CD4-positive, alpha-beta T cell treated with Interferon gamma for 1 hour (primary cell): Measurements from ENCODE around the gene STX16.

Experiments
- DNase-seq: peaks from one replicate; pipeline ENCODE4 v3.0.0-alpha.2; 2020

STX16 gene

GRCh38 chr20:58700121-58700821 is 49.2 kb downstream of the STX16 start:
- no peak for DNase-seq

DNA sequence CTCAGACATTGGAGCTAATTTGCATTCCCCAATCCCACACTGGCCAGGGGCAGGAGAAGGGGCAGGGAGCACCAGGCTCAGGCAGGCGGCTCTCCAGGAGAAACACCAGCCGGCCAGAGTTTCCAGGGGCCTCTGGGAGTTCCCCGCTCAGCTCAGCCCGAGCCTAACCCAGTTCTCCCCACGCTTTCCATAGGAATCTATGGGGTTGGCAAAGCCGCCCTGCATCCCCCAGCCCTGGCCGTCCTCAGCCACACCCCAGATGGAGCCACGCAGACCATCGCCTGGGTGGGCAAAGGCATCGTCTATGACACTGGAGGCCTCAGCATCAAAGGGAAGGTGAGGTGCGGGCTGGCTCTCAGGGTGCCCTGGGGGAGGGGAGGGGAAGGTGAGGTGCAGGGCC is 49.7 kb downstream of the STX16 start:
- no peak for DNase-seq

GRCh38 chr20:58701431-58702160 is 50.5 kb downstream of the STX16 start:
- DNase-seq = no peak

GRCh38 chr20:58702161-58702510 is 51.1 kb downstream of the STX16 start:
- DNase-seq = no peak

DNA sequence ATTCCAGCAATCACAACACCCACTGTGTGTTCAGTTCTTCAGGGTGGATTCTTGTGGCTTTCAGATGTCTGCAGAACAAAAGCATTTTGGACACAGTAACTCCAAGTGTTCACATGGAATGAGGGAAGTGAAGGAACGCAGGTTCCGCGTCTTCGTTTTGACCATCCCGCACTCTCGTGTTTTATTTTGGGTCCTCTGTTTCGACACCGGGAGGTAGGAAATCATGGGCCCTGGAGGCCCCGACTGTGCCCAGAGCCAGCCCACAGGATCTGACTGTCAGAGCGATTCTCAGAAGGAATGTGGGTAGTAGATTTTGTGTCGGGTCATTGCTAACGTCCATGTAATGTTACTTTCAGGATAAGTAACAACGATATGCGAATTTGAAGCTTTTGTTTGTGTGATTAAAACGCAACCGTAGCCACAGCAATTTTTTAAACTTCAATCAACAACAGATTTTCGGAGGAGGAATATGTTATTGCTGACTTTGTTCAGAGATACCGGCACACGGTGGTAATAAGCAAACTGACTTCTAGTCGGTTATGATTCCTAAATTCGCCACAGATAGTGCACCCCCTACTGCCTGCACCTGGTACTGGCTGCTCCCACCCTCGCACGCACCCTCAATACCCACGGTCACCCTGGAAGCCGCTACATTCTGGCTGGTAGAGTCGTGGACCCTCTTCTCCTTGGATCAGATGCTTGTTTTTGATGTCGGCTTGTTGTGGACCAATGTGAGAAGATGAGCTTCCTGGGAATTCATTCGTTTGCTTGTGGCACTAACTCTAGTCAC is 52.0 kb downstream of the STX16 start:
- no peak for DNase-seq

DNA sequence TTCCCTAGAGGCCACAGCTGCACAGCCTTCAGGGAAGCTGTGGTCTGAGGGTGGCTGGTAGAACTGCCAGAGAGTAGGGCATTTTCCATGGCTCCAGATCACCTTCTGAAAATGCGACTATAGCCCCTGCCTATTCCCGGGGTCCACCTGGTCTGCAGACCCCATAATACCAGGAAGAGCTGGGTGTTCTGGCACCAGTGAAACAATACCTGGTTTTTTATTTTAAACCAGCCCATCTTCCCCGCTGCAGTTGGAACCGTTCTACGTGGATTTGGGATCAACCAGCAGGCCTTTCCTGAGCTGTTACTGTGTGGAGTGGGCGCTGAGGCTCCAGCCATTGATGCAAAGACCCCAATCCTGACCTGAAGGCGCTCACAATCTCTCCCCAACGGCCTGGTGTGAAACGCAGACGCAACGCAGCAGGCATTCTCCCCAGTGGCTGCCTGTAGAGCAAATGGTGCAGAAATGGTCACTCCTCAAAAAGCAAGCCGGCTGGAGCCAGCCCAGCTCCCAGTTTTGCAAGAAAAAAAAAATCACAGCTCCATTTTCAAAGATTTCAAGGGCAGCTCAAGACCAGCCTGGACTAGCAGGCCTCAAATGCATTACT is 52.8 kb downstream of the STX16 start:
- DNase-seq = no peak

GRCh38 chr20:58705208-58705926 is 54.3 kb downstream of the STX16 start:
- no peak for DNase-seq

DNA sequence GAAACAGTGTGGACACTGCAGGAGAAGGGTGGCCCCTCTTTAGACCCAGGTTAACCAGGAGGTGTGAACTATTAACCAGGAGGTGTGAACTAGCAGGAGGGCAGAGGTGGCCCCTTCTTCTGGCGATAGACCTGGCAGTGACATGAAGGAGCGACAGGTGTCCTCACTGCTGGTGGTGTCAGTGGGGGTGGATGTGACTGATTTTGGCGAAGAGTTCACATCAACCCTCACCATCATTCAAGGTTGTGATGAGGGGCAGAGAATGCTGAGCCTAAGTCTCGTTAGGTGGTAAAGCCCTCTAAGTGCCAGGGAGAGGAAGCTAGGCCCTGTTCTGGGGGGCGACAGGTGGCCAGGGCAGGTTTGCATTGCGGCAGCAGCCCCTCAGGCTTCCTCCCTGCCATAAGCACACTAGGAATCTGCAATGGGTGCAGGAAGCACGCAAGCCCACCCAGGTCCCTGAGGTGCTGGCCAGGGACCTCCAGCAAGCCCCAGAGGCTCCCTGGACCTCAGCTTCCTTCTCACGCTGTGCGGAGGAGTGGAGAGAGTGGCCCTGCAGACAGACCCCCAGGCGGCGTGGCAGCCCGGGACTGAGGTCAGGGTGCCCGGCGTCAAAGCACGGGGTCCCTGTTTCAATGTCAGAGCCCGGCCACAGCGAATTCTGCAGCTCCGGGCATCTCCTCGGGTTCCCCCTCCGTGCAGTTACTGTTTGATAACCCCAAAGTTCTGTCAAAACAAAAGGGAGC is 55.2 kb downstream of the STX16 start:
- no peak for DNase-seq

- DNase-seq = no peak
These were observed 56.0 kb downstream of the STX16 start for GRCh38 chr20:58706975-58707681.

GRCh38 chr20:58707770-58708169 is 56.7 kb downstream of the STX16 start:
- no peak for DNase-seq

- no peak for DNase-seq
These were observed 57.3 kb downstream of the STX16 start for GRCh38 chr20:58708246-58708931.

GRCh38 chr20:58709013-58709702 is 58.1 kb downstream of the STX16 start:
- no peak for DNase-seq

GRCh38 chr20:58709703-58710039 is 58.6 kb downstream of the STX16 start:
- DNase-seq = no peak

- no peak for DNase-seq
These were observed 59.6 kb downstream of the STX16 start for GRCh38 chr20:58710481-58711265.

DNA sequence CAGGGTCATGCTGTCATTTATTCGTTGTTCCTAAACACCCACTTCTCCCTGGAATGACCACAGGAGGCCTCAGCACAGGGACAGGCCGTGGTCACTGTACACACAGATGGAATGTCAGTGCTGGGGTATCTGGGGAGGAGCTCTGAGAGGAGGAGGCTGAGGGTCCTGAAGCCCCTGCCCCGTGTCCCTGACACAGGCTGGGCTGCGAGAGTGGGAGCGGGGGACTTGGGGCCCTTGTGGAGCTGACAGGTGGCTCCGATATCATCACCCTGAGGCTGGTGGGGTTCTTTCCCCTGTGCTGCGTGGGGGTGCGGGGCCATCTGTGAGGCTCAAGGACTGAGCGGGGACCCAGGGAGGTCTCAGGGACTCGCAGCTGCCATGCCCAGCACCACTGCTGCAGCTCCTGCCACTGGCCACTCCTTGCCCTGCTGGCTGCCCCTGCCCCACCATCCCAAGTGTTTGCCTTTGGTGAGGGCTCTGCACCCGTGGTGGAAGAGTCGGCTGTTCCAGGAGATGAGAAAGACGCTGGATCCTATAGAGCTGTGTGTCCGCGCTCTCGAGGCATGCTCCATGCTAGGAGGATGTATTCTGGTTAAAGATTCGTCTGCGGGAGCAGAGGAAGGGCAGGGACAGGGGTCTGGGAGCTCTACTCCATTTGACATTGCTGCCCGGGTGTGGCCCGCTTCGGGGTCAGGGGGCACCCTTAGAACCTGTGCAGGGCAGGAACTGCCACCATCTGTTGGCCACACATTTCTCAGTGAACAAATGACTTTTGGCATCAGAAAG is 60.4 kb downstream of the STX16 start:
- DNase-seq = no peak

DNA sequence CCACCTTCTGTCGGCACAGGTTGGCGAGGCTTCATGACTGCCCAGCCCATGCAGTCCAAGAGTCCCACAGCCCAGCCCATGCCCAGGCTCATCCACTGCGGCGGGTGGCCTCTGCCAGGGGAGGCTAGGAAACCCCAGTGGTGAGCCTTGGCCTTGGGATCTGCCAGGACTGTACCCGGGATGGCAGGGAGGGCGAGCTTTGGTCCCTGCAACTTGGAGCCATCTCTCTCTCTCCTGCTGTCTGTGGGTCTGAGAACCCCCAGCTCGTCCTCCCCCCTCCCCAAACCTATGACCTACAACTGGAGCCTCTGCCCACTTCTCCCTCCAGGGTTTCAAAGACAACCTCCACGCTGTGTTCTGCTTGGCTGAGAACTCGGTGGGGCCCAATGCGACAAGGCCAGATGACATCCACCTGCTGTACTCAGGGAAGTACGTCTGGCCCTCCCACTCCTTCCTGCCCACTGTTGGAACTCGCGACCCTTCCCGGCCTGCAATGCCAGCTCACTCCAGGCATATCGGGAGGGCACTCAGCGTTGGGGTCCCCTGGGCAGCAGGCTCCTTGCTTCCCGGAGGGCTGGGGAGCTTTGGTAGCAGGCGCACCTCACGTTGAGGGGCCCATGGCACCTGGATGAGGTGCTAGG is 61.2 kb downstream of the STX16 start:
- DNase-seq = no peak

- no peak for DNase-seq
These were observed 62.0 kb downstream of the STX16 start for GRCh38 chr20:58712806-58713731.
